Left lung (tissue), 10 donors: Measurements from ENCODE around the gene NR2F2. TPM values are rescaled to one million over a fixed set of nuclear protein-coding genes. Genes with fewer than 3 reads are reported as not detected.
A peak's percentile ranks its signal among the peaks of the same experiment; 100 is the strongest.

ENCODE experiments used
- ATAC-seq: fragments of 200-7000 bp; cut with Tn5 transposase; one replicate; pipeline ENCODE4 v1.9.1; 2020; ENCODE audit warnings: moderate library complexity
- DNase-seq, 4 donors: peaks; one replicate each; pipeline ENCODE4 v3.0.0-alpha.2; 2013 to 2020
- H3K27ac ChIP-seq, 2 donors: fragments of 200-600 bp; sonication (generic) in 1 of 2; one replicate each; pipeline versions ENCODE4 v1.5.0 to v1.8.0; 2020 to 2021
- H3K27me3 ChIP-seq, 2 donors: fragments of 200-600 bp; sonication (generic) in 1 of 2; one replicate each; pipeline versions ENCODE4 v1.5.0 to v1.8.0; 2020 to 2021
- H3K36me3 ChIP-seq, 2 donors: fragments of 200-600 bp; sonication (generic) in 1 of 2; one replicate each; pipeline versions ENCODE4 v1.5.0 to v1.8.0; 2020 to 2021
- H3K4me1 ChIP-seq, 2 donors: fragments of 200-600 bp; one replicate each; pipeline ENCODE4 v1.8.0; 2021
- H3K4me3 ChIP-seq, 2 donors: fragments of 200-600 bp; sonication (generic) in 1 of 2; one replicate each; pipeline versions ENCODE4 v1.5.0 to v1.8.0; 2020 to 2021; ENCODE audit warnings: mild to moderate bottlenecking in 1 of 2
- H3K9me3 ChIP-seq, 2 donors: fragments of 200-600 bp; sonication (generic) in 1 of 2; one replicate each; pipeline versions ENCODE4 v1.5.0 to v1.8.0; 2020 to 2021
- CTCF ChIP-seq, 2 donors: fragments of 200-600 bp; sonication (generic) in 1 of 2; IDR thresholded peaks; one replicate each; pipeline versions ENCODE4 v1.5.0 to v1.8.0; 2021; ENCODE audit warnings: antibody characterized with exemption in 2 of 2
- intact Hi-C, 2 donors: fragments of 100-400 bp; cut with DNase I; formaldehyde crosslinking; loops; one replicate each; pipeline versions ENCODE4 v1.11.2 to v1.14.2; 2022
- polyA plus RNA-seq, 6 donors: library from polyadenylated mRNA; unstranded; fragments of 120-200 nt; gene quantifications; one replicate each; pipeline ENCODE4 v1.2.1, GENCODE V29; 2013; ENCODE audit not compliant: insufficient read length in 6 of 6
- total RNA-seq, 2 donors: library from RNA; stranded (reverse); fragmentation: NEBNext Ultra II Directional; extraction: Animal tissue kit (Norgen Biotek cat#: 25700); gene quantifications; one replicate each; pipeline ENCODE4 v1.2.1, GENCODE V29; 2021
- donor health status: DM: no; HTN: yes; CAD: no.
- donor health status: DM: no; HTN: no; CAD: no.

Gene NR2F2
- total and polyA plus RNA-seq, 8 donors = 53.4 to 168 (median 149) TPM

- intact Hi-C loops = loop anchor here in 1 of 2 donors (10.0 kb wide), 1 partner anchor 1037 kb away; no protein-coding TSS in a partner anchor
- DNase-seq (peak in 3 of 4 donors; percentile 37 to 79 (median 67)), ATAC-seq (peak; percentile 44)
- Histone ChIP-seq H3K27me3 (peaks cover 15 to 92% of the 10 kb centered on the region in 2 donors), H3K36me3 (no peaks in the 10 kb centered on the region), H3K27ac (peak overlapping the region; percentile 71 to 94), H3K9me3 (no peaks in the 10 kb centered on the region), H3K4me1 (peaks cover 0 to 4% of the 10 kb centered on the region in 2 donors), H3K4me3 (peak overlapping the region; percentile 31 to 35)
- no peak for TF ChIP-seq CTCF (IDR thresholded peaks at IDR 0.05)
Measured at GRCh38 chr15:96321639-96322535, 8.6 kb upstream of the NR2F2 start.

GRCh38 chr15:96322536-96323318 lies 7.8 kb upstream of the NR2F2 start:
- H3K27me3 ChIP-seq = peaks cover 15 to 94% of the 10 kb centered on the region in 2 donors
- H3K9me3 ChIP-seq = no peaks in the 10 kb centered on the region
- peak overlapping the region; percentile 31 to 35 for H3K4me3 ChIP-seq
- intact Hi-C loops = loop anchor here in 1 of 2 donors (10.0 kb wide), 1 partner anchor 1038 kb away; no protein-coding TSS in a partner anchor
- peak in 2 of 4 donors; percentile 36 to 47 for DNase-seq
- peaks cover 0 to 4% of the 10 kb centered on the region in 2 donors for H3K4me1 ChIP-seq
- ATAC-seq = no peak
- H3K27ac ChIP-seq = peak overlapping the region; percentile 71 to 94
- no peak for TF ChIP-seq CTCF (IDR thresholded peaks at IDR 0.05)
- H3K36me3 ChIP-seq = no peaks in the 10 kb centered on the region

- no peak for DNase-seq
- H3K27me3 ChIP-seq = peaks cover 15 to 100% of the 10 kb centered on the region in 2 donors
- intact Hi-C loops = loop anchor here in 1 of 2 donors (10.0 kb wide), 1 partner anchor 1039 kb away; no protein-coding TSS in a partner anchor
Measured at GRCh38 chr15:96323319-96324145, 7.0 kb upstream of the NR2F2 start.

More at GRCh38 chr15:96323319-96324145, 7.0 kb upstream of the NR2F2 start:
- no peaks in the 10 kb centered on the region for H3K36me3 ChIP-seq
- no peak for ATAC-seq
- H3K4me3 ChIP-seq = no peak overlapping the region
- peak overlapping the region; percentile 71 to 94 for H3K27ac ChIP-seq
- H3K4me1 ChIP-seq = peaks cover 0 to 4% of the 10 kb centered on the region in 2 donors
- no peak for TF ChIP-seq CTCF (IDR thresholded peaks at IDR 0.05)
- H3K9me3 ChIP-seq = no peaks in the 10 kb centered on the region
